Activated CD8-positive, alpha-beta memory T cell treated with anti-CD3 and anti-CD28 coated beads for 4 hours (primary cell): Measurements from ENCODE around the gene ANKEF1.
"Not testable (repeated sequence)": the region's sequence is repeated elsewhere in the genome, so short reads cannot be mapped to it uniquely, and the experiment has no call there.

ENCODE experiments used
- DNase-seq, 2 donors: peaks; one replicate each; pipeline ENCODE4 v3.0.0-alpha.2; 2020; ENCODE audit warnings: low read depth in 2 of 2

ANKEF1 gene

GRCh38 chr20:10032269-10032668, 2.5 kb upstream of the ANKEF1 start:
- not testable (repeated sequence) for DNase-seq

GRCh38 chr20:10033905-10034650, 709 bp upstream of the ANKEF1 start:
- DNase-seq: no peak

- not testable (repeated sequence) for DNase-seq
Measured at GRCh38 chr20:10036321-10036720, 1.5 kb downstream of the ANKEF1 start.

GRCh38 chr20:10040070-10040975, 5.5 kb downstream of the ANKEF1 start:
- DNase-seq: no peak

- DNase-seq: no peak
Measured at GRCh38 chr20:10042086-10042485, 7.3 kb downstream of the ANKEF1 start.

- DNase-seq: no peak
Measured at GRCh38 chr20:10047427-10047826, 12.6 kb downstream of the ANKEF1 start.

GRCh38 chr20:10051185-10051584, 16.4 kb downstream of the ANKEF1 start:
- no peak for DNase-seq

GRCh38 chr20:10059006-10059405, 24.2 kb downstream of the ANKEF1 start:
- DNase-seq: no peak

GRCh38 chr20:10060226-10060625, 25.4 kb downstream of the ANKEF1 start:
- no peak for DNase-seq

GRCh38 chr20:10061641-10062040, 26.9 kb downstream of the ANKEF1 start:
- no peak for DNase-seq

GRCh38 chr20:10063482-10063881, 28.7 kb downstream of the ANKEF1 start:
- no peak for DNase-seq

GRCh38 chr20:10064611-10065010, 29.8 kb downstream of the ANKEF1 start:
- DNase-seq: no peak

- no peak for DNase-seq
Measured at GRCh38 chr20:10065154-10065833, 30.5 kb downstream of the ANKEF1 start.

- no peak for DNase-seq
Measured at GRCh38 chr20:10067321-10067720, 32.5 kb downstream of the ANKEF1 start.

GRCh38 chr20:10074513-10074912, 39.7 kb downstream of the ANKEF1 start:
- no peak for DNase-seq

GRCh38 chr20:10075606-10076005, 40.8 kb downstream of the ANKEF1 start:
- DNase-seq: no peak

- DNase-seq: no peak
Measured at GRCh38 chr20:10076126-10077080, 41.6 kb downstream of the ANKEF1 start.

- DNase-seq: no peak
Measured at GRCh38 chr20:10077081-10077471, 42.3 kb downstream of the ANKEF1 start.

- no peak for DNase-seq
Measured at GRCh38 chr20:10077886-10078285, 43.1 kb downstream of the ANKEF1 start.

- no peak for DNase-seq
Measured at GRCh38 chr20:10078403-10078802, 43.6 kb downstream of the ANKEF1 start.

- no peak for DNase-seq
Measured at GRCh38 chr20:10079964-10080363, 45.2 kb downstream of the ANKEF1 start.
